Gastrocnemius medialis (tissue), 4 donors: ENCODE data around the gene ASS1. TPM values are rescaled to one million over a fixed set of nuclear protein-coding genes. Genes with fewer than 3 reads are reported as not detected.

Experiments
- ATAC-seq, 2 donors: fragments of 150-250 bp; one replicate each; pipeline ENCODE4 v1.9.1; 2016
- DNase-seq, 2 donors: peaks; one replicate each; pipeline ENCODE4 v3.0.0-alpha.2; 2019
- H3K27ac ChIP-seq, 4 donors: fragments of 200-600 bp; sonication (generic); 1 replicate in 1 of 4; 2 replicates in 3 of 4; pipeline ENCODE4 v1.5.1; 2016 to 2018; ENCODE audit warnings: mild to moderate bottlenecking in 2 of 4, moderate library complexity in 1 of 4
- H3K27me3 ChIP-seq, 3 donors: fragments of 200-600 bp; sonication (generic) in 2 of 3; 1 replicate in 1 of 3; 2 replicates in 2 of 3; pipeline versions ENCODE4 v1.5.1 to v1.6.0; 2016 to 2019; ENCODE audit warnings: mild to moderate bottlenecking in 1 of 3, moderate library complexity in 1 of 3
- H3K36me3 ChIP-seq, 2 donors: fragments of 200-600 bp; sonication (generic) in 1 of 2; one replicate each; pipeline ENCODE4 v1.5.1; 2017 to 2018
- H3K4me1 ChIP-seq, 2 donors: fragments of 200-600 bp; sonication (generic) in 1 of 2; one replicate each; pipeline ENCODE4 v1.5.1; 2016 to 2017; ENCODE audit warnings: mild to moderate bottlenecking in 2 of 2
- H3K4me3 ChIP-seq, 4 donors: fragments of 200-600 bp; sonication (generic) in 3 of 4; 1 replicate in 1 of 4; 2 replicates in 3 of 4; pipeline ENCODE4 v1.5.1; 2016 to 2019; ENCODE audit warnings: mild to moderate bottlenecking in 2 of 4
- H3K9me3 ChIP-seq, 3 donors: fragments of 200-600 bp; sonication (generic) in 2 of 3; 1 replicate in 1 of 3; 2 replicates in 2 of 3; pipeline ENCODE4 v1.5.1; 2016 to 2019
- CTCF ChIP-seq, 5 experiments: fragments of 450-650 bp in 3 of 5; fragments of 200-600 bp in 2 of 5; sonication (generic) in 2 of 5; IDR thresholded peaks in 4 of 5; conservative IDR thresholded peaks in 1 of 5; 1 replicate in 4 of 5; 2 replicates in 1 of 5; pipeline ENCODE4 v1.5.1; 2016 to 2019; ENCODE audit warnings: antibody characterized with exemption in 5 of 5, mild to moderate bottlenecking in 3 of 5, moderate library complexity in 3 of 5
- POLR2A ChIP-seq, 2 donors: fragments of 450-650 bp; IDR thresholded peaks; one replicate each; pipeline ENCODE4 v1.6.1; 2017; ENCODE audit warnings: antibody characterized with exemption in 2 of 2, mild to moderate bottlenecking in 2 of 2, moderate library complexity in 2 of 2
- in situ Hi-C, 4 donors: fragments of 200-750 bp; cut with MboI; loops; one replicate each; pipeline versions ENCODE4 v1.15.0 to v1.8.0; 2017; ENCODE audit warnings: low sequenced_read_pairs in 4 of 4
- intact Hi-C: fragments of 100-400 bp; cut with DNase I; formaldehyde crosslinking; loops from one replicate; pipeline ENCODE4 v1.15.1; 2023; ENCODE audit warnings: low total_unique reads
- total RNA-seq, 4 donors: library from RNA; depleted of rRNA; stranded (reverse); fragments of >200 nt; gene quantifications; one replicate each; pipeline versions ENCODE4 v1.1.0 to v1.2.3, GENCODE V29; 2016

ASS1 gene
- total RNA-seq, 4 donors from 2014 or later = 44.5 to 83.4 (median 68.5) TPM

GRCh38 chr9:130421154-130421801 is 23.5 kb upstream of the ASS1 start:
- DNase-seq (no peak), ATAC-seq (no peak)
- H3K27ac ChIP-seq = no peak overlapping the region
- no peak for TF ChIP-seq CTCF (IDR thresholded peaks at IDR 0.05 in 4 of 5, conservative IDR thresholded peaks at IDR 0.05 in 1 of 5)
- no peak for TF ChIP-seq POLR2A (IDR thresholded peaks at IDR 0.05)
- in situ Hi-C loops (no loop called here), intact Hi-C loops (no loop called here)
- no peak overlapping the region for H3K4me3 ChIP-seq
- no peaks in the 10 kb centered on the region for H3K9me3 ChIP-seq
- no peaks in the 10 kb centered on the region for H3K4me1 ChIP-seq
- H3K36me3 ChIP-seq = no peaks in the 10 kb centered on the region
- peaks cover 3 to 12% (median 8%) of the 10 kb centered on the region in 3 donors for H3K27me3 ChIP-seq

DNA sequence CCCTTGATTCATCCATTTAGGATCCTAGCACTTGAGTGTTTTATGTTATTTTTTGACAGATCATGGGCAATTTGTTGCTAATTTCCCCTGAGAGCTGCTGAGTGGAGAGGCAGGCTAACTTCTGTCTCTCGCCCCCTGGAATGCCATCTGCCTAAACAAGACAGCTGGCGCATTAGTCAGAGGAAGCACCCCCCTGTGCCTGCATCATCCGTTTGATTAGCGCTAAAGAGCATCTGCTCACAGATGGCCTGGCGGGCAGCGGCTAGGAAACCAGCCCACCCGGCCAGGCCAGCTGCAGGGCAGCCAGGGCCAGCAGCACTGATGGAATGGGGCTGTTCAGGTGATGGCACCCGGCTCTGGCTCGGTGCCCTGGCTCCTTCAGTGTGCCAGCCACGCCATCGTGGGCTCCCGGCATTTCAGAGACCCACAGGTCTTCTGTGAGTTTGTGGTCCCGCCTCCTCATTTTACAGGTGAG is 22.9 kb upstream of the ASS1 start:
- ATAC-seq (no peak), DNase-seq (no peak)
- Histone ChIP-seq H3K9me3 (no peaks in the 10 kb centered on the region), H3K4me1 (no peaks in the 10 kb centered on the region), H3K36me3 (no peaks in the 10 kb centered on the region), H3K27ac (no peak overlapping the region), H3K4me3 (no peak overlapping the region), H3K27me3 (peaks cover 3 to 12% (median 8%) of the 10 kb centered on the region in 3 donors)
- TF ChIP-seq POLR2A (IDR thresholded peaks at IDR 0.05) = no peak
- TF ChIP-seq CTCF (IDR thresholded peaks at IDR 0.05 in 4 of 5, conservative IDR thresholded peaks at IDR 0.05 in 1 of 5) = no peak
- in situ Hi-C loops = no loop called here
- intact Hi-C loops = no loop called here

GRCh38 chr9:130422546-130422945 is 22.2 kb upstream of the ASS1 start:
- in situ Hi-C loops = no loop called here
- Histone ChIP-seq H3K4me1 (no peaks in the 10 kb centered on the region), H3K27ac (no peak overlapping the region), H3K9me3 (no peaks in the 10 kb centered on the region), H3K4me3 (no peak overlapping the region), H3K27me3 (peaks cover 3 to 12% (median 8%) of the 10 kb centered on the region in 3 donors), H3K36me3 (no peaks in the 10 kb centered on the region)
- TF ChIP-seq POLR2A (IDR thresholded peaks at IDR 0.05) = no peak
- TF ChIP-seq CTCF (IDR thresholded peaks at IDR 0.05 in 4 of 5, conservative IDR thresholded peaks at IDR 0.05 in 1 of 5) = no peak
- intact Hi-C loops = no loop called here
- ATAC-seq (no peak), DNase-seq (no peak)

DNA sequence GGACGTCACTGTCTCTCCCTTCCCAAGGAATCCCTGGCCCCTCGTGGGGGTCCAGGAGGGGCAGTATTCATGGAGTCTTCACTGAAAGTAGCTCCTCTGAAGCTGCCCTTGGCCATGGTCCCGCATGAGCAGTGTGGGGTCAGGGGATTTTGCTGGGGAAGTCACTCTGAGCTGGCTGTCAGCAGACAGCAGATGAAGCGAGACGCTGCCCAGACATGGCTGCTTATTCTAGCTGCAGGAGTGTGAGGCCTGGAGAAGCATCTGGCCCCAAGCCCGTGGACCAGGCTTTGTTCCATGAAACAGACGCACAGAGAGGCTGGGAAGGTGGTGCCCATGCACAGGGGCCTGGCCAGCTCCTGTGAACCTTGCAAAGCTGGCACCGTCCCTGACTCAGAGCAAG is 21.5 kb upstream of the ASS1 start:
- no peak overlapping the region for H3K4me3 ChIP-seq
- no peaks in the 10 kb centered on the region for H3K4me1 ChIP-seq
- ATAC-seq (no peak), DNase-seq (no peak)
- in situ Hi-C loops (no loop called here), intact Hi-C loops (no loop called here)
- TF ChIP-seq POLR2A (IDR thresholded peaks at IDR 0.05) (no peak), CTCF (IDR thresholded peaks at IDR 0.05 in 4 of 5, conservative IDR thresholded peaks at IDR 0.05 in 1 of 5) (no peak)
- H3K9me3 ChIP-seq = no peaks in the 10 kb centered on the region
- no peak overlapping the region for H3K27ac ChIP-seq
- H3K27me3 ChIP-seq = peaks cover 3 to 12% (median 8%) of the 10 kb centered on the region in 3 donors
- H3K36me3 ChIP-seq = no peaks in the 10 kb centered on the region
